CD4-positive, alpha-beta memory T cell (primary cell): ENCODE data around the gene ADAMTS15. TPM values are rescaled to one million over a fixed set of nuclear protein-coding genes. Genes with fewer than 3 reads are reported as not detected.

Source experiments
- CTCF ChIA-PET: fragments of 350-600 bp; sonication (Branson Sonifier 250); formaldehyde crosslinking; loops from one replicate; lab custom pipeline; 2021; ENCODE audit warnings: inconsistent platforms; ENCODE audit not compliant: partially characterized antibody; lab: Charles Lee
- POLR2A ChIA-PET: fragments of 350-600 bp; sonication (Branson Sonifier 250); formaldehyde crosslinking; loops from one replicate; lab custom pipeline; 2021; ENCODE audit not compliant: partially characterized antibody; lab: Charles Lee
- DNase-seq, 5 donors: peaks; one replicate each; pipeline versions ENCODE4 v3.0.0 to v3.0.0-alpha.2; 2020 to 2022; ENCODE audit warnings: mixed read lengths in 1 of 5
- H3K27ac ChIP-seq: one replicate; pipeline ENCODE4 v1.7.0; 2013; ENCODE audit warnings: low read depth, low read length
- H3K27me3 ChIP-seq: 2 replicates; pipeline ENCODE4 v1.7.0; 2013; ENCODE audit warnings: mild to moderate bottlenecking, low read length, moderate library complexity; ENCODE audit not compliant: insufficient read depth
- H3K36me3 ChIP-seq: 2 replicates; pipeline ENCODE4 v1.7.0; 2013; ENCODE audit warnings: mild to moderate bottlenecking, low read length, moderate library complexity; ENCODE audit not compliant: insufficient read depth
- H3K4me1 ChIP-seq: 2 replicates; pipeline ENCODE4 v1.7.0; 2013; ENCODE audit warnings: mild to moderate bottlenecking, low read length, moderate library complexity; ENCODE audit not compliant: insufficient read depth
- H3K4me3 ChIP-seq, 2 donors: one replicate each; pipeline ENCODE4 v1.7.0; 2013; ENCODE audit warnings: low read length in 2 of 2, mild to moderate bottlenecking in 1 of 2
- H3K9me3 ChIP-seq, 2 donors: one replicate each; pipeline ENCODE4 v1.7.0; 2013; ENCODE audit warnings: low read length in 2 of 2, control low read depth in 1 of 2; ENCODE audit not compliant: control insufficient read depth in 1 of 2
- H3K27ac Mint-ChIP-seq, 7 donors: one replicate each; pipeline ENCODE4 v1.8.0; 2020 to 2021; ENCODE audit warnings: mixed read lengths in 7 of 7, mild to moderate bottlenecking in 6 of 7, inconsistent platforms in 3 of 7, moderate library complexity in 3 of 7
- H3K27me3 Mint-ChIP-seq, 2 donors: one replicate each; pipeline ENCODE4 v1.8.0; 2020 to 2021; ENCODE audit warnings: mixed read lengths in 2 of 2
- H3K36me3 Mint-ChIP-seq, 2 donors: one replicate each; pipeline ENCODE4 v1.8.0; 2020 to 2021; ENCODE audit warnings: mixed read lengths in 2 of 2, inconsistent platforms in 1 of 2, mild to moderate bottlenecking in 1 of 2
- H3K4me1 Mint-ChIP-seq, 4 donors: one replicate each; pipeline ENCODE4 v1.8.0; 2020 to 2021; ENCODE audit warnings: mixed read lengths in 4 of 4, mild to moderate bottlenecking in 1 of 4
- H3K4me3 Mint-ChIP-seq, 8 donors: one replicate each; pipeline ENCODE4 v1.8.0; 2020 to 2021; ENCODE audit warnings: mixed read lengths in 8 of 8, mild to moderate bottlenecking in 7 of 8, moderate library complexity in 6 of 8, inconsistent platforms in 3 of 8
- H3K9me3 Mint-ChIP-seq, 8 donors: one replicate each; pipeline ENCODE4 v1.8.0; 2020 to 2021; ENCODE audit warnings: mixed read lengths in 8 of 8, mild to moderate bottlenecking in 5 of 8, inconsistent platforms in 3 of 8, moderate library complexity in 1 of 8
- intact Hi-C: fragments of 100-400 bp; cut with micrococcal nuclease; formaldehyde crosslinking; loops from one replicate; pipeline ENCODE4 v1.15.1; 2023
- polyA plus RNA-seq, 2 donors: library from polyadenylated mRNA; unstranded; fragments of 300-500 nt; fragmentation: Illumina TruSeq; gene quantifications; one replicate each; pipeline ENCODE4 v1.2.3, GENCODE V29; 2021
- total RNA-seq, 2 experiments: library from RNA; stranded (reverse); gene quantifications; one replicate each; pipeline ENCODE4 v1.2.3, GENCODE V29; 2021

Gene ADAMTS15
- total and polyA plus RNA-seq, 4 experiments from 2014 or later = not detected

DNA sequence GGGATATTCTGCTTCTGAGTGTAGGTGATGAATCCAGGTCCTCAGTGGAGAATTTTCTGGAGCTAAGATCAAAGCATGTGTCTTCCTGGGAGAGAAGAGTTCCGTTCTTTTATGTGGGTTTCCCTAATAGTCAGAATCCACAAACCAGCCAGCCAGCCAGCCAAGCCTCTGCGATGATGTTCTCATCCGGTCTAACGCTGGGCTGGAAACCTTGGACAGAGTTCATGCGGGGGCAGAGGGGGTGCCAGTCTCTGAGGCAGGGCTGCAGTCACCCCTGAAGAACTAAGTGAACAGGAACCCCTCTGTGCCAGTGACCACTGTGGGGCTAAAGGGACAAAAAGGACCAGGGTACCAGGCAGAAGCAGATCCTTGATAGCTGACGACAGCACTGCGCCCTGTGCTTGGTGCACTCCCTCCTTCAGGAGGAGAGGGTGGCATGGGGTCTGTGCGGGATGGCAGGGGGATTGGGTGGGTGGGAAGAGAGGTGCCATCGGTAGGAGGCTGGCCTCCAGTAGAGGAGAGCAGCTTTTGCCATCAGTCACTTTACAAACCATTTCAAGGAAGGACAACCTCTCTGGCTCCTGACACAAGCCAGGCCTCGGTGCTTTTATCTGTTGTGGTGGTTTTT, 27.1 kb downstream of the ADAMTS15 start:
- H3K4me3 Mint-ChIP-seq = no peak overlapping the region
- H3K36me3 ChIP-seq = no peaks in the 10 kb centered on the region
- H3K36me3 Mint-ChIP-seq = no peaks in the 10 kb centered on the region
- intact Hi-C loops = no loop called here
- no peak for DNase-seq
- H3K9me3 ChIP-seq = no peaks in the 10 kb centered on the region
- peaks cover 0 to 3% (median under 1%) of the 10 kb centered on the region in 4 donors for H3K4me1 Mint-ChIP-seq
- H3K27me3 Mint-ChIP-seq = peaks cover 0 to 7% of the 10 kb centered on the region in 2 donors
- H3K27ac ChIP-seq = no peak overlapping the region
- no peak overlapping the region for H3K4me3 ChIP-seq
- no peaks in the 10 kb centered on the region for H3K4me1 ChIP-seq
- no peak overlapping the region for H3K27ac Mint-ChIP-seq
- H3K27me3 ChIP-seq = no peaks in the 10 kb centered on the region
- ChIA-PET CTCF (no interaction called here), POLR2A (no interaction called here)
- peaks cover 0 to 2% (median 0%) of the 10 kb centered on the region in 8 donors for H3K9me3 Mint-ChIP-seq

DNA sequence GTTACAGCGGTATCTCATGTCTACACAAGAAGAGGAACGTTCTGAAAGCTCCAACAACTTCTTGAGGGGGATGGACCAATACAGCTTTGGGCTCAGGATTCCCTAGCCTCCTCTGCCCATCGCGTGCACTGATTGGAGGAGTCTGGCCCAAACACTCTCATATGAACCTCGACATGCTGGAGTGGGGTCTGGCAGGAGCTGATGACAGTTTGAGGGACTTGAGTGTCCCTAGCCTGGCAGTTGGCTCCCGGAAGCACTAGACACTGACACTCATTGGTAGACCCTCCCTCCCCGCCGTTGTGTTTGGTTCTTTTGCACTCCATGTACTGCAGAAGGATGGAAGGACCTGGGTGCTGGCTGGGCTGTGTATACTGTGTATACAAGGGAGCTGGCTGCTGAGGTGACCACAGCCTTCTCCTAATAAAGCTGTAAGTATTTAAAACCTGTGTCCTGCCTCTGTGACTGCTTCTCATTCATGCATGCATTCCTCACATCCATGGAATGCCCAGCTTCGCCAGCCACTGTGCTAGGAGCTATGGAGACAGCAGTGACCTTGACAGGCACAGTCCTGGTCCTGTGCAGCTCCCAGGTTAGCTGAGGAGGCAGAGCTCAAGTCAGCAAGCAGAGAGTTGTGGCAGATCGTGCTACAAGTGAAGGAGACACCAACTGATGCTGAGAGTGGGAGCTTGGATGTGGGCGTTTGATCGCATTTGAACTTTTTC, 27.9 kb downstream of the ADAMTS15 start:
- no peaks in the 10 kb centered on the region for H3K4me1 ChIP-seq
- H3K27me3 Mint-ChIP-seq = peaks cover 0 to 7% of the 10 kb centered on the region in 2 donors
- intact Hi-C loops = no loop called here
- DNase-seq = no peak
- no peak overlapping the region for H3K4me3 Mint-ChIP-seq
- H3K36me3 Mint-ChIP-seq = no peaks in the 10 kb centered on the region
- H3K36me3 ChIP-seq = no peaks in the 10 kb centered on the region
- H3K27ac Mint-ChIP-seq = peak overlapping the region in 1 of 7 donors; percentile 77
- H3K9me3 ChIP-seq = no peaks in the 10 kb centered on the region
- no peaks in the 10 kb centered on the region for H3K27me3 ChIP-seq
- peaks cover 0 to 3% (median under 1%) of the 10 kb centered on the region in 4 donors for H3K4me1 Mint-ChIP-seq
- H3K9me3 Mint-ChIP-seq = peaks cover 0 to 2% (median 0%) of the 10 kb centered on the region in 8 donors
- ChIA-PET POLR2A (no interaction called here), CTCF (no interaction called here)
- no peak overlapping the region for H3K4me3 ChIP-seq
- H3K27ac ChIP-seq = no peak overlapping the region

DNA sequence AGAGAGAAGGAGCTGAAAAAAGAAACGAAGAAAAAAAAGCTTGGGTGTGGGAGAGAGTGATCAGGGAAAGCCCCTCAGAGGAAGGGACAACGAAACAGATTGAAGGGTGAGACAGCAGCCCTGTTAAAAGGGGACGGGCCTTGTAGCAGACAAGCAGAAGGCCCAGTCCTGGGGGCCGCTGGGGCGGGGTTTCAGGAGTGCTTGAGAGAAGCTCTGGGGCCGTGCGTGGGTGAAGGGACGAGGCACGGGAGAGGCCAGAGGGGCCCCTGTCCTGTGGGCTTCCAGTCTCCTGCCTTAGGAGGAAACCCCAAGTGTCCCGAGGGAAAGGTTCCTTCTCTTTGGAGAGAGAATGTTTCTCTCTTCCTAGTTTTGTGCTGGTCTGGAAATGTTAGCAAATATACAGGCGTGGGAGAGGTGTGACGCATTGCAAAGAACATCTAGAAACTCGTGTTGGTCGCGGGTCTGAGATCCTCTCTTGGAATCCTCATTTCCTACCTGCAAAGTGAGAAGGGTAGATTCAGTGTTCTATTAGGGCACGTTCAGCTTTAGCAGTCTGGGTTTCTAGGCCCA, 28.6 kb downstream of the ADAMTS15 start:
- no peak overlapping the region for H3K27ac ChIP-seq
- no peaks in the 10 kb centered on the region for H3K9me3 ChIP-seq
- H3K36me3 ChIP-seq = no peaks in the 10 kb centered on the region
- DNase-seq = no peak
- intact Hi-C loops = no loop called here
- Mint-ChIP-seq H3K27me3 (peaks cover 0 to 7% of the 10 kb centered on the region in 2 donors), H3K27ac (no peak overlapping the region), H3K4me3 (no peak overlapping the region), H3K4me1 (peaks cover 0 to 3% (median under 1%) of the 10 kb centered on the region in 4 donors), H3K9me3 (peaks cover 0 to 2% (median 0%) of the 10 kb centered on the region in 8 donors), H3K36me3 (no peaks in the 10 kb centered on the region)
- ChIA-PET CTCF (no interaction called here), POLR2A (no interaction called here)
- no peak overlapping the region for H3K4me3 ChIP-seq
- H3K4me1 ChIP-seq = no peaks in the 10 kb centered on the region
- no peaks in the 10 kb centered on the region for H3K27me3 ChIP-seq

DNA sequence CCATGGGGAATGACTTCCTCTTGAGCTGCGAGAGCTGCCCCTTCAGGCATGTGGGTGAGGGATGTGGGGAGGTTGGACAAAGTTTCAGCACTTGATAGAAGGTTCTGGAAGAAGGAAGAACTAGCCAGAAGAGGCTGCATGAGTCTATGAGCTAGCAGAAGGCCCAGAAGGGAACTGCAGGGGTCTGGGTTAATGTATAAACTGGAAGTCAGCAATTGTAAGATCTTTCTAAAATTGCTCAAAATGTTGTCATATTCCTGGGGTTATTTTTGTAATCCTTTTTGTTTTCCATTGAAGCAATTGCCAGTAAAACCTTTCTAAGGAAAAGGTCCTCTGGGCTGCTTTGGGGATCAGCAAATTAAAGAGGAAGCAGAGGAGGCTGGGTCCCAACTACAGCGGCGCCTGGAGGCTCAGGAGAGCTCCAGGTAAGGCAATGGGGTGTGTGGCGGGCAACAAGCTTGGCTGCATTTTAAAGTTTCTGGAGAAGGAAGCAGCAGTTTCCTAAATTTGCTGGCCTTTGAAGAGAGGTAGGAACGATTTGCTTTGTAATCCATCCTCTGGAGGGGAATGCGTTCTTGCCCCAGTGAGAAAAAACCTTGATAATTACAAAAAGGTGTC, 29.2 kb downstream of the ADAMTS15 start:
- no peak for DNase-seq
- Mint-ChIP-seq H3K9me3 (peaks cover 0 to 2% (median 0%) of the 10 kb centered on the region in 8 donors), H3K4me3 (no peak overlapping the region), H3K27ac (no peak overlapping the region), H3K27me3 (peaks cover 0 to 6% of the 10 kb centered on the region in 2 donors), H3K4me1 (peaks cover 0 to 3% (median under 1%) of the 10 kb centered on the region in 4 donors), H3K36me3 (no peaks in the 10 kb centered on the region)
- intact Hi-C loops = no loop called here
- no peak overlapping the region for H3K4me3 ChIP-seq
- no peaks in the 10 kb centered on the region for H3K27me3 ChIP-seq
- ChIA-PET POLR2A (no interaction called here), CTCF (no interaction called here)
- H3K4me1 ChIP-seq = no peaks in the 10 kb centered on the region
- no peaks in the 10 kb centered on the region for H3K9me3 ChIP-seq
- H3K27ac ChIP-seq = no peak overlapping the region
- H3K36me3 ChIP-seq = no peaks in the 10 kb centered on the region

DNA sequence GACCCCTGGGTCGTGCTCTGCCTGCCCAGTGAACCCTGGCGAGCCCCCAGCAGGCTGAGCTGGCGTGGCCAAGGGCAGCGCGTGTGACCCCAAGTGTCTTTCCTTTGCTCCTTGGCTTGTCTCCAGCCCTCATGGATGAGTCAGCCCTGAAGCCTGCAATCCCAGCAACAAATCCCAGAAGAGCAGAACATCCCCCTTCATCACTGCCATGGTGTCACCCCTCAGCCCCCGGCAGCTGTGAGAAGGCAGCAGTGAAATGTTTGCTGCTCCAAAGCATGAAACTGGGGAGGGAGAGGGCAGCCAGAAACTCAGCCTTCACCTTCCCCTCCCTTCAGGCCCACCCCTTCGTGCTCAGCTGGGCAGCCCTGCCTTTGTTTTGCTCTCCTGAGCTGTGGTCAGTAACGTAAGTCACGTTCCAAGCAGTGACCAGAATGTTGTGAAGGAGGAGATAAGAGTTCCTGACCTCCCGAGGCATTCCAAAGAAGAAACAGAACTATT, 29.8 kb downstream of the ADAMTS15 start:
- no peak for DNase-seq
- H3K27ac Mint-ChIP-seq = no peak overlapping the region
- no peak overlapping the region for H3K4me3 Mint-ChIP-seq
- Histone ChIP-seq H3K4me1 (no peaks in the 10 kb centered on the region), H3K27ac (no peak overlapping the region), H3K36me3 (no peaks in the 10 kb centered on the region), H3K4me3 (no peak overlapping the region), H3K27me3 (no peaks in the 10 kb centered on the region), H3K9me3 (no peaks in the 10 kb centered on the region)
- peaks cover 0 to 6% of the 10 kb centered on the region in 2 donors for H3K27me3 Mint-ChIP-seq
- POLR2A ChIA-PET = no interaction called here
- H3K9me3 Mint-ChIP-seq = peaks cover 0 to 2% (median 0%) of the 10 kb centered on the region in 8 donors
- intact Hi-C loops = no loop called here
- CTCF ChIA-PET = no interaction called here
- no peaks in the 10 kb centered on the region for H3K36me3 Mint-ChIP-seq
- H3K4me1 Mint-ChIP-seq = peaks cover 0 to 3% (median under 1%) of the 10 kb centered on the region in 4 donors

DNA sequence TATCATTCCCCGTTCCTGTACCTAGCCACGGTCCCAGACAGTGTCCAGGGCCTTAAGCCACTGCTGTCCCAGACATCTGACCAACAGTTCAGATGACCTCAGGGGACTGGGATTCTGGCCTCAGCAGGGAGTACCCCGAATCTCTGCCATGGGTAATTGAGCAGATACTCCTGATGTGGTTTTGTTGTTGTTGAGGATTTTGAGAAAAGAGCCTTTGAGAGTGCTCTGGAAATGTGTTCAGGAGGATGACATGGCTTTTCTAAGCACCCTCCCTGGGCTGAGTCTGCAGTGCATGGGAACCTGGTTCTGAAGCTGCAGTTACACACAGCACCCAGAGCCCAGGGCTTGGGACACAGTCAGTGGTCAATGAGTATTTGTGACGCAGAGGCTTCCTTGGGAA, 30.4 kb downstream of the ADAMTS15 start:
- no peak overlapping the region for H3K27ac ChIP-seq
- Mint-ChIP-seq H3K27ac (no peak overlapping the region), H3K27me3 (peaks cover 0 to 6% of the 10 kb centered on the region in 2 donors), H3K4me3 (no peak overlapping the region), H3K4me1 (peaks cover 0 to 3% (median under 1%) of the 10 kb centered on the region in 4 donors), H3K9me3 (peaks cover 0 to 2% (median 0%) of the 10 kb centered on the region in 8 donors), H3K36me3 (no peaks in the 10 kb centered on the region)
- no peaks in the 10 kb centered on the region for H3K36me3 ChIP-seq
- no peaks in the 10 kb centered on the region for H3K9me3 ChIP-seq
- ChIA-PET POLR2A (no interaction called here), CTCF (no interaction called here)
- no peak overlapping the region for H3K4me3 ChIP-seq
- no peak for DNase-seq
- no peaks in the 10 kb centered on the region for H3K27me3 ChIP-seq
- intact Hi-C loops = no loop called here
- no peaks in the 10 kb centered on the region for H3K4me1 ChIP-seq

DNA sequence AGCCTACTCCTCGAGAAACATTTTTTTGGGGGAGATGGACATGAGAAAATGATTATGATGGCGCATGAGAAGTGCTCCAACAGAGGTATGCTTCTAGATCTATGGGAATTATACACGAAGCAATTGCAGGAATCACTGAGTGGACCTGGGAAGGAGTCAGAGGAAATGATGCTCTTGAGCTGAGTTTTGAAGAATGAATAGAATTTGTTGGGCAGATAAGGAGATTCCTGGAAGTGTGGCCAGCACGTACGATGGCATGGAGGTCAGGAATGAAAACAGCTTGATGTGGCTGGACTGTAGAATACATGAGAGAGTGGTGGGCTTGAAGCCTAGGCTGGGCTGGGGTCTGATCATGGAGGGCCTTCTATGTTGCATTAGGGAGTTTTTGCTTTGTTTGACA, 31.7 kb downstream of the ADAMTS15 start:
- Mint-ChIP-seq H3K9me3 (peaks cover 0 to 2% (median 0%) of the 10 kb centered on the region in 8 donors), H3K4me1 (peaks cover 0 to 3% (median under 1%) of the 10 kb centered on the region in 4 donors), H3K36me3 (no peaks in the 10 kb centered on the region), H3K27ac (no peak overlapping the region), H3K27me3 (peaks cover 0 to 6% of the 10 kb centered on the region in 2 donors), H3K4me3 (no peak overlapping the region)
- ChIA-PET POLR2A (no interaction called here), CTCF (no interaction called here)
- Histone ChIP-seq H3K27me3 (no peaks in the 10 kb centered on the region), H3K4me1 (no peaks in the 10 kb centered on the region), H3K4me3 (no peak overlapping the region), H3K9me3 (no peaks in the 10 kb centered on the region), H3K27ac (no peak overlapping the region), H3K36me3 (no peaks in the 10 kb centered on the region)
- DNase-seq = no peak
- intact Hi-C loops = no loop called here
